HL-60/S4 treated with retinoic acid at 250 ng/mL for 4 days and 3 days (cell line): ENCODE results near the gene GSTM2.

Experiments
- in situ Hi-C: fragments of 300-500 bp; cut with MboI; formaldehyde crosslinking; loops from 2 replicates; pipeline ENCODE4 v1.7.0; 2022; ENCODE audit warnings: low sequenced_read_pairs

The GSTM2 gene

DNA sequence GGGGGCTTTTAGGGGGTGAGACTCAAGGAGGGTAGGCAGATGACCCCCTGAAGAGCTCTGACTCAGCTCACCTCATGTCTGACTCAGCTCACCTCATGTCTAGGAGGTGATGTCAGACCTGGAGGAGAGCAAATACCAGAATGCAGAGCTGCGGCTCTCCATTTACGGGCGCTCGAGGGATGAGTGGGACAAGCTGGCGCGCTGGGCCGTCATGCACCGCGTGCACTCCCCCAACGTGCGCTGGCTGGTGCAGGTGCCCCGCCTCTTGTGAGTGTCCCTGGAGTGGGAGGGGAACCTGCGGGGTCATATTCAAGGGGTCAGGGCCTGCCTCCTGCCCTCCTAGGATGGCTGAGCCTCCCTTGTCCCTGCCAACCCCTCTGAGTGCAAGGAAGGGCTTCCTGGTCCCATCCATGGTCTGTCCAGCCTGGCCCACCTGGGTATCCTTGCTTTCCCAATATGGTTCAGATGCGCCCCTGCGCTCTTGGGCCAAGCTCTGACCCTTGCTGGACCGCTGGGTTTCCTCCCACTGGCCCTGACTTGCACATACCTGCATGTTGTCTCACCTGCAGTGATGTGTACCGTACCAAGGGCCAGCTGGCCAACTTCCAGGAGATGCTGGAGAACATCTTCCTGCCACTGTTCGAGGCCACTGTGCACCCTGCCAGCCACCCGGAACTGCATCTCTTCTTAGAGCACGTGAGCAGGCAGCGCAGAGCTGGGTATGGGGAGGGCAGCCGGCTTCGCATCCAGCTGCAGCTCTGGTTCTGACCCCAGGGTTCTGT lies 39.1 kb upstream of the GSTM2 start:
- in situ Hi-C loops = loop anchor here (10.0 kb wide), 1 partner anchor 84 kb away; the partner anchor contains the start of gene GNAI3

DNA sequence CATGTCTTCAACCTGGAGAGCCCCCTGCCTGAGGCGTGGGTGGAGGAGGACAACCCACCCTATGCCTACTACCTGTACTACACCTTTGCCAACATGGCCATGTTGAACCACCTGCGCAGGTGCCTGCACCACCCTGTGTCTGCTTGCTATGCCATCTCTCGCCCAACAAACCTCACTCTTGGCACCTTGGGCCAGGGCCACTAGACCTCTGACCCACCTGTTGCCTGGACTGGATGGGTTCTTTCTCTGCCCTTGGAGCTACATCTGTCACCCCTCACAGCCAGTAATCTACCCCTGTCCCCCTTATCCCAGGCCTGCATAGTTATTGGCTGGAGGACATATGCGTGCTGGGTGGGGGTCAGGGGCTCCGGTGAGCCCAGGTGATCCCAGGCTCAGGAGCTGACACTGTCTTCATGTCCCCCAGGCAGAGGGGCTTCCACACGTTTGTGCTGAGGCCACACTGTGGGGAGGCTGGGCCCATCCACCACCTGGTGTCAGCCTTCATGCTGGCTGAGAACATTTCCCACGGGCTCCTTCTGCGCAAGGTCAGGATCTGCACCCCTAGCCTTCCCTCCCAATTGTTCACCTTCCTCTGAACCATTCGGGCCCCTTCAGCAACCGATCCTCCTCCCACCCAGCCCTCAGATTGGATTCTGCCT lies 38.4 kb upstream of the GSTM2 start:
- in situ Hi-C loops = loop anchor here (10.0 kb wide), 1 partner anchor 85 kb away; the partner anchor contains the start of gene GNAI3

DNA sequence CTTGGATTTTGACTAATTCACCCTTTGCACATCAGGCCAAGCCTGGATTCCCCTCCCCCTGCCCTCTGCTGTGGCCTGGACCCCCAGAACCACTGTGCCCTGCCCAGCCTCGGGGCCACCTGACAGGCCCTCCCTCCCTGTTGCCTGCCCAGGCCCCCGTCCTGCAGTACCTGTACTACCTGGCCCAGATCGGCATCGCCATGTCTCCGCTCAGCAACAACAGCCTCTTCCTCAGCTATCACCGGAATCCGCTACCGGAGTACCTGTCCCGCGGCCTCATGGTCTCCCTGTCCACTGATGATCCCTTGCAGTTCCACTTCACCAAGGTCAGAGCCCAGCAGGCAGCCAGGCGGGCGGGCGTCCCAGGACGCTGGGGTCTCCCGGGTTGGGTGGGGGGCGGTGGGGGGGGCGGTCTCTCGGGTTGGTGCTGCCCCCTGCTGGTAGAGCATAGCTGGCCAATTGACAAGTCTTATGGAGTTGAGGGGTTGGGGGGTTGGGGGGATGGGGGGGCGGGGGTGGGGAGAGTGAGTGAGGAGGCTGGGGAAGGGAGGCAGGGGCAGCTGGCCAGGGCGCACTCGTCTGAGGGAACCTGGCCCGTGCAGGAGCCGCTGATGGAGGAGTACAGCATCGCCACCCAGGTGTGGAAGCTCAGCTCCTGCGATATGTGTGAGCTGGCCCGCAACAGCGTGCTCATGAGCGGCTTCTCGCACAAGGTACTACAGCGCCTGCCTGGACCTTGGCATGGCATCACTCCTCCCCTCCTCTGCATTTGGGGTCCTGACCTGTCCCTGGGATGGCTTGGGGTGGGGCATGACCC lies 37.6 kb upstream of the GSTM2 start:
- in situ Hi-C loops = no loop called here

- in situ Hi-C loops = no loop called here
Observed at GRCh38 chr1:109630898-109631512, 36.9 kb upstream of the GSTM2 start.

- in situ Hi-C loops = no loop called here
Observed at GRCh38 chr1:109631513-109632505, 36.0 kb upstream of the GSTM2 start.

- in situ Hi-C loops = no loop called here
Observed at GRCh38 chr1:109632671-109633346, 35.0 kb upstream of the GSTM2 start.

GRCh38 chr1:109634292-109634691 lies 33.6 kb upstream of the GSTM2 start:
- in situ Hi-C loops = no loop called here

GRCh38 chr1:109634771-109635750 lies 32.8 kb upstream of the GSTM2 start:
- in situ Hi-C loops = no loop called here

- in situ Hi-C loops = no loop called here
Observed at GRCh38 chr1:109635862-109636200, 32.0 kb upstream of the GSTM2 start.

- in situ Hi-C loops = no loop called here
Observed at GRCh38 chr1:109636201-109636952, 31.5 kb upstream of the GSTM2 start.

- in situ Hi-C loops = no loop called here
Observed at GRCh38 chr1:109637446-109637845, 30.4 kb upstream of the GSTM2 start.

GRCh38 chr1:109639063-109639840 lies 28.6 kb upstream of the GSTM2 start:
- in situ Hi-C loops = no loop called here

GRCh38 chr1:109639841-109640184 lies 28.0 kb upstream of the GSTM2 start:
- in situ Hi-C loops = loop anchor here (5.0 kb wide), 1 partner anchor 93 kb away; the partner anchor contains the start of gene GNAI3

GRCh38 chr1:109640285-109640865 lies 27.5 kb upstream of the GSTM2 start:
- in situ Hi-C loops = loop anchor here (5.0 kb wide), 1 partner anchor 93 kb away; the partner anchor contains the start of gene GNAI3

GRCh38 chr1:109641078-109641740 lies 26.6 kb upstream of the GSTM2 start:
- in situ Hi-C loops = loop anchor here (5.0 kb wide), 1 partner anchor 94 kb away; the partner anchor contains the start of gene GNAI3

DNA sequence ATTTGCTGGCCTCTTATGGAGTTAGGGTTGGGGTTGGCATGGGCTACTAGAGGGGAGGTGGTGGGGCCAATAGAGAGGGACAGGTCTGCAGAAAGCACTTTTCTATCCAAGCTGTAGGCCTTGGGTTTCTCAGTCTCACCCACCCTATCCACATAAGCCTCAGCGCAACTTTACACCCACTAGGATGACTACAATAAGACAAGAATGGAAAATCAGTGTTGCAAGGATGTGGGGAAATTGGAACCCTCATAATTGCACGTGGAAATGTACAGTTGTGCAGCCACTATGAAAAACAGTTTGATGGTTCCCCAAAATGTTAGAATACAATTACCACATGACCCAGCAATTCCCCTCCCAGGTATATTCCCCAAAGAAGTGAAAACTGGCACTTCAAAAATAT lies 26.0 kb upstream of the GSTM2 start:
- in situ Hi-C loops = loop anchor here (5.0 kb wide), 1 partner anchor 95 kb away; the partner anchor contains the start of gene GNAI3
